Activated T-helper 2 cell treated with anti-CD3 and anti-CD28 coated beads, Interferon-gamma antibody, Interleukin-2, Interleukin-4, amounts not matched to agents 10 μg/mL and 5 μg/mL and 100 μg/mL, durations not matched to agents 14 hours and 24 hours and 36 hours (primary cell): ENCODE results near the gene ACTR1A. TPM values are rescaled to one million over a fixed set of nuclear protein-coding genes. Genes with fewer than 3 reads are reported as not detected.
"Not testable (repeated sequence)": the region's sequence is repeated elsewhere in the genome, so short reads cannot be mapped to it uniquely, and the experiment has no call there.

Experiments
- DNase-seq: peaks from one replicate; pipeline ENCODE4 v3.0.0; 2021; ENCODE audit warnings: low spot score
- H3K27ac Mint-ChIP-seq: one replicate; pipeline ENCODE4 v1.8.0; 2021; ENCODE audit warnings: mixed read lengths
- H3K27me3 Mint-ChIP-seq: one replicate; pipeline ENCODE4 v1.8.0; 2021; ENCODE audit warnings: low read depth, mixed read lengths
- H3K36me3 Mint-ChIP-seq: one replicate; pipeline ENCODE4 v1.8.0; 2021; ENCODE audit warnings: low read depth, mixed read lengths
- H3K4me1 Mint-ChIP-seq: one replicate; pipeline ENCODE4 v1.8.0; 2021; ENCODE audit warnings: low read depth, mixed read lengths
- H3K4me3 Mint-ChIP-seq: one replicate; pipeline ENCODE4 v1.8.0; 2021; ENCODE audit warnings: low read depth, mild to moderate bottlenecking, moderate library complexity, mixed read lengths
- H3K9me3 Mint-ChIP-seq: one replicate; pipeline ENCODE4 v1.8.0; 2021; ENCODE audit warnings: mixed read lengths
- intact Hi-C: fragments of 100-400 bp; cut with micrococcal nuclease; formaldehyde crosslinking; loops from one replicate; pipeline ENCODE4 v1.15.1; 2023
- total RNA-seq: library from RNA; stranded (reverse); gene quantifications from 2 replicates; pipeline ENCODE4 v1.2.3, GENCODE V29; 2022

Gene ACTR1A
- total RNA-seq, 1 donor from 2014 or later: 69.7 TPM

- intact Hi-C loops: no loop called here
- Mint-ChIP-seq H3K4me3 (no peak overlapping the region), H3K27me3 (no peaks in the 10 kb centered on the region), H3K4me1 (peaks cover 29% of the 10 kb centered on the region), H3K36me3 (peaks cover 41% of the 10 kb centered on the region), H3K27ac (no peak overlapping the region), H3K9me3 (no peaks in the 10 kb centered on the region)
- DNase-seq: no peak
These were observed 6.0 kb upstream of the ACTR1A start for GRCh38 chr10:102508506-102508905.

- no peak overlapping the region for H3K4me3 Mint-ChIP-seq
- intact Hi-C loops: no loop called here
- peaks cover 37% of the 10 kb centered on the region for H3K36me3 Mint-ChIP-seq
- H3K27me3 Mint-ChIP-seq: no peaks in the 10 kb centered on the region
- DNase-seq: no peak
- no peaks in the 10 kb centered on the region for H3K9me3 Mint-ChIP-seq
- no peak overlapping the region for H3K27ac Mint-ChIP-seq
- peaks cover 27% of the 10 kb centered on the region for H3K4me1 Mint-ChIP-seq
These were observed 5.0 kb upstream of the ACTR1A start for GRCh38 chr10:102507521-102507920.

- H3K27me3 Mint-ChIP-seq: no peaks in the 10 kb centered on the region
- peaks cover 17% of the 10 kb centered on the region for H3K4me1 Mint-ChIP-seq
- H3K9me3 Mint-ChIP-seq: no peaks in the 10 kb centered on the region
- no peak overlapping the region for H3K27ac Mint-ChIP-seq
- DNase-seq: no peak
- intact Hi-C loops: no loop called here
- no peak overlapping the region for H3K4me3 Mint-ChIP-seq
- H3K36me3 Mint-ChIP-seq: peaks cover 22% of the 10 kb centered on the region
These were observed 3.1 kb upstream of the ACTR1A start for GRCh38 chr10:102505462-102506115.

GRCh38 chr10:102504976-102505300 is 2.4 kb upstream of the ACTR1A start:
- Mint-ChIP-seq H3K4me3 (no peak overlapping the region), H3K4me1 (peaks cover 17% of the 10 kb centered on the region), H3K27me3 (no peaks in the 10 kb centered on the region), H3K36me3 (peaks cover 22% of the 10 kb centered on the region), H3K9me3 (no peaks in the 10 kb centered on the region), H3K27ac (no peak overlapping the region)
- no peak for DNase-seq
- intact Hi-C loops: no loop called here

- Mint-ChIP-seq H3K4me1 (peaks cover 18% of the 10 kb centered on the region), H3K36me3 (peaks cover 21% of the 10 kb centered on the region), H3K27ac (peak overlapping the region; percentile 77), H3K4me3 (no peak overlapping the region), H3K9me3 (no peaks in the 10 kb centered on the region), H3K27me3 (no peaks in the 10 kb centered on the region)
- intact Hi-C loops: no loop called here
- peak; percentile 26 for DNase-seq
These were observed 1.9 kb upstream of the ACTR1A start for GRCh38 chr10:102504179-102504975.

- no peaks in the 10 kb centered on the region for H3K27me3 Mint-ChIP-seq
- peaks cover 22% of the 10 kb centered on the region for H3K4me1 Mint-ChIP-seq
- peaks cover 21% of the 10 kb centered on the region for H3K36me3 Mint-ChIP-seq
- peak within 1 kb of the TSS; percentile 77 for H3K27ac Mint-ChIP-seq
- no peaks in the 10 kb centered on the region for H3K9me3 Mint-ChIP-seq
- intact Hi-C loops: loop anchor here (1.0 to 2.0 kb wide), 9 partner anchors 43 to 263 kb away; partner anchors contain the start of genes ARL3, CUEDC2, FBXL15 and PITX3
- peak; percentile 95 for DNase-seq
- no peak within 1 kb of the TSS for H3K4me3 Mint-ChIP-seq
These were observed 1.0 kb upstream of the ACTR1A start, which contains the start of gene SUFU for GRCh38 chr10:102503264-102504178. SUFU (plus strand) TSS chr10:102503972; CDS start chr10:102504153, 181 bp downstream.

GRCh38 chr10:102502029-102502336 is 529 bp downstream of the ACTR1A start:
- no peaks in the 10 kb centered on the region for H3K27me3 Mint-ChIP-seq
- no peaks in the 10 kb centered on the region for H3K9me3 Mint-ChIP-seq
- H3K27ac Mint-ChIP-seq: no peak overlapping the region
- DNase-seq: peak; percentile 98
- H3K4me1 Mint-ChIP-seq: peaks cover 20% of the 10 kb centered on the region
- H3K36me3 Mint-ChIP-seq: peaks cover 17% of the 10 kb centered on the region
- H3K4me3 Mint-ChIP-seq: no peak overlapping the region
- intact Hi-C loops: loop anchor here (1.0 to 2.0 kb wide), 12 partner anchors 41 to 446 kb away; partner anchors contain the start of genes ARMH3, BORCS7, CUEDC2 and FBXL15

- peaks cover 13% of the 10 kb centered on the region for H3K36me3 Mint-ChIP-seq
- DNase-seq: no peak
- H3K4me3 Mint-ChIP-seq: no peak overlapping the region
- no peak overlapping the region for H3K27ac Mint-ChIP-seq
- H3K4me1 Mint-ChIP-seq: peaks cover 19% of the 10 kb centered on the region
- no peaks in the 10 kb centered on the region for H3K27me3 Mint-ChIP-seq
- H3K9me3 Mint-ChIP-seq: no peaks in the 10 kb centered on the region
- intact Hi-C loops: loop anchor here (1.0 to 2.0 kb wide), 12 partner anchors 41 to 445 kb away; partner anchors contain the start of genes ARMH3, BORCS7, CUEDC2 and FBXL15
These were observed 1.1 kb downstream of the ACTR1A start for GRCh38 chr10:102501201-102502028.

GRCh38 chr10:102500686-102501085 is 1.8 kb downstream of the ACTR1A start:
- H3K27me3 Mint-ChIP-seq, intact Hi-C loops, H3K9me3 Mint-ChIP-seq, H3K4me3 Mint-ChIP-seq, H3K27ac Mint-ChIP-seq, DNase-seq: not testable (repeated sequence)
- peaks cover 13% of the 10 kb centered on the region for H3K36me3 Mint-ChIP-seq
- peaks cover 19% of the 10 kb centered on the region for H3K4me1 Mint-ChIP-seq

- H3K27me3 Mint-ChIP-seq: no peaks in the 10 kb centered on the region
These were observed 3.2 kb downstream of the ACTR1A start for GRCh38 chr10:102499356-102499755.

GRCh38 chr10:102497545-102497944 is 5.0 kb downstream of the ACTR1A start:
- Mint-ChIP-seq H3K36me3 (peaks cover 3% of the 10 kb centered on the region), H3K4me3 (no peak overlapping the region), H3K9me3 (no peaks in the 10 kb centered on the region), H3K4me1 (peaks cover 13% of the 10 kb centered on the region), H3K27ac (no peak overlapping the region), H3K27me3 (no peaks in the 10 kb centered on the region)
- no peak for DNase-seq
- intact Hi-C loops: no loop called here

More at GRCh38 chr10:102499356-102499755, 3.2 kb downstream of the ACTR1A start:
- intact Hi-C loops: no loop called here
- Mint-ChIP-seq H3K4me1 (peaks cover 10% of the 10 kb centered on the region), H3K4me3 (no peak overlapping the region), H3K27ac (no peak overlapping the region), H3K9me3 (no peaks in the 10 kb centered on the region), H3K36me3 (peaks cover 3% of the 10 kb centered on the region)
- DNase-seq: no peak

GRCh38 chr10:102493771-102494170 is 8.7 kb downstream of the ACTR1A start:
- DNase-seq: no peak
- Mint-ChIP-seq H3K36me3 (peaks cover 11% of the 10 kb centered on the region), H3K27ac (no peak overlapping the region), H3K4me3 (no peak overlapping the region), H3K27me3 (no peaks in the 10 kb centered on the region), H3K4me1 (peaks cover 6% of the 10 kb centered on the region), H3K9me3 (no peaks in the 10 kb centered on the region)
- intact Hi-C loops: no loop called here
